HG02943 (cell line): ENCODE results near the gene CEP152.
"Not testable (repeated sequence)": the region's sequence is repeated elsewhere in the genome, so short reads cannot be mapped to it uniquely, and the experiment has no call there.

Source experiments
- ATAC-seq: cut with Tn5 transposase; IDR thresholded peaks from one replicate; pipeline ENCODE4 v1.9.1; 2021; ENCODE audit warnings: mild to moderate bottlenecking, low read depth, moderate library complexity; ENCODE audit not compliant: unreplicated experiment

CEP152 gene

DNA sequence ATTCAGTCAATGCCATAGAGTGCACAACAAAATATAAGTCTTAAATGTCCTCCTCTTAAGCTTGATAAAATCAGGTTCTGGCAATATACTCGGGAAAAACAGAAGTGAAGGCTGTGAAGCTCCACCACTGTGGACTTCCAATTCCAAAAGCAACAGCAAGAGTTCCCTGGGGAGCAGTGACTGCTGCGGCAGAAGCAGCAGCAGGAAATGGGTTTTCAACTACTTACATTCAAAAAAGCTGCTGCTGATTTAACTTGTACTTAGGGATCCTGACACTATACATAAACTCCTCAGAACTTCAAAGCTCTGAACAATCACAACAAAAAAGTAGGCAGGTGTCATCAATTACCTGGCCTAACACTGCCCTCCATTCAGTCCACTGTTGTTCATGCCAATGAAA lies 4.7 kb downstream of the CEP152 start:
- no peak for ATAC-seq

- ATAC-seq, result no peak
These were observed 5.3 kb downstream of the CEP152 start for GRCh38 chr15:48805591-48805990.

GRCh38 chr15:48803877-48804276 lies 7.0 kb downstream of the CEP152 start:
- ATAC-seq, result no peak

GRCh38 chr15:48802867-48803266 lies 8.0 kb downstream of the CEP152 start:
- no peak for ATAC-seq

DNA sequence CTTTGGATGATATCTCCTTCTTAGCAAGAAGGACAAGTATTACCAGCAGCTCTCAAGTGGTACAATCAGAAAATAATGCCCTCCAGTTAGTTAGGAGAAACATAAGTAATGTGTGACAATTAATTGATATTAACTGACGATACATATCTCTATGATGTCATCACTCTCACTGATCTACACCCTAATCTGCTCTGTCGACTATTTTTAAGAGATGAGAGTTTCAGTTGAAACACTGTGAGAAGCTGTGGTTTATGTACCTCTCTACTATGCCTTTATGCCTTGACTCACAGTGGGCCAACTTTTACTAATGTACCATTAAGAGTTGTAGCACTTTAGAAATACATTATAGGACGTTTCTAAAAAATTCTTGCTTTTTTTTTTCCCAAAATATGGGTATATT lies 8.6 kb downstream of the CEP152 start:
- no peak for ATAC-seq

DNA sequence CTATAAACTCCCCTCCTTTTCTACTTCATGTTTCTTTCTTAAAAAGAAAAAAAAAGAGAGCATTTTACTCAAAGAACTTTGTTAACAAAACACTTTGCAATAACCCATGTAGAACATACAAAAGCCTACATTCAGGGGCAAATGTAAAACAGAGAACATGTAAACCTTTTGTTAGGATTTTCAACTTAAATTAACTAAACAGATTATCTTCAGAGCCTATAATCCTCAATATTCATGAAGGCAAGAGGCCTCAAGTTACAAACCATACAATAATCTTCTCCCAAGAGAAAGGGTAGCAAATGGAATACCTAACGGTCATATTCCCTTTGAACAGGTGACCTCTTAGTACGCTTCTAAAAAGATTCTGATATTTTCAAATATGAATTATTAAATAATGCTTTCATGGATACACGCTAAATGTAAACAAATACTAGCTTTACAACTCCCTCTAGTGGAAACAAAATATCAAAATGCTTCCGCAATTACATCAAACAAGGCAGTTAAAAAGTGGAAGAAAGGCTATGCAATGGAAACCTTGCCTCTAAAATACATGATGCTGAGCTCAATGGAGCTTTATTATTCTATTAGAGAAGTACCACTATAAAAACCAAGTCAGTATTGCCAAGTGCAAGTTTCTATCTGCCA lies 9.9 kb downstream of the CEP152 start:
- ATAC-seq, result no peak

- no peak for ATAC-seq
These were observed 10.6 kb downstream of the CEP152 start for GRCh38 chr15:48800245-48800644.

- no peak for ATAC-seq
These were observed 12.6 kb downstream of the CEP152 start for GRCh38 chr15:48798319-48798718.

DNA sequence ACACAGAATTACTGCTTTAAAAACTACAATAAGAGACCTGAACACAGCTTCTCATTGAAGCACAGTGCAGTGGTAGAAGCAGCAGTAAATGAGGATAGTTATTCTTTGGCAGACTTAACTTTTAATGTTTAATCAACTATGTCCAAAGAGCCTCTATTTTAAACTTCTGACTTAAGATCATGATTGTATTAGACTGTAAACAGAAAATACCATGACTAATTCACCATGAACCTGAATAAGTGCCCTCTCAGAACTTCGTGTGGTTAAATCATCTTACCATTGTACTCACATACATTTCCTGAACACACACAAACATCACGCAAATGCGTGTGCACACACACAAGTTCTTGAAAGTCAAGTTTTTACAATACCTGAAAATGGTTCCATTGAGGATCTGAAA lies 13.9 kb downstream of the CEP152 start:
- ATAC-seq, result peak; percentile 55

GRCh38 chr15:48796521-48796920 lies 14.3 kb downstream of the CEP152 start:
- no peak for ATAC-seq

DNA sequence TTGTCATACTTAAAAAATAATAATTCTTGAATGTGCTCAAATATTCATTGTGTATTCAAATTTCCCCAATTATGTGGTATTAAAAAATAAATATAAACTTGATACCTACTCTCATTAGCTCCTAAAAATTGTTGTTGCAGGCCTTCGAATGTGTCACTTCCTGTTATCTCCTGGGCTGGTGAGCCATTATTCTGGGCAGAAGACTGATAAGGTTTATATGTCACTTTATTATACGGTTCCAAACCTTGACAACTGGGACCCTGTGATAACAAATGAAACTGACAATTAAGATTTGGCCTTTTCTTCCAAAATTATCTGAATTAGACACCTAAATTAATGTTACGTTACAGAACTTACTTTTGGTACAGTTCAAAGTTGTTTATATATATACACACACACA lies 15.0 kb downstream of the CEP152 start:
- ATAC-seq, result no peak

GRCh38 chr15:48794697-48795134 lies 16.2 kb downstream of the CEP152 start:
- ATAC-seq, result peak; percentile 66

DNA sequence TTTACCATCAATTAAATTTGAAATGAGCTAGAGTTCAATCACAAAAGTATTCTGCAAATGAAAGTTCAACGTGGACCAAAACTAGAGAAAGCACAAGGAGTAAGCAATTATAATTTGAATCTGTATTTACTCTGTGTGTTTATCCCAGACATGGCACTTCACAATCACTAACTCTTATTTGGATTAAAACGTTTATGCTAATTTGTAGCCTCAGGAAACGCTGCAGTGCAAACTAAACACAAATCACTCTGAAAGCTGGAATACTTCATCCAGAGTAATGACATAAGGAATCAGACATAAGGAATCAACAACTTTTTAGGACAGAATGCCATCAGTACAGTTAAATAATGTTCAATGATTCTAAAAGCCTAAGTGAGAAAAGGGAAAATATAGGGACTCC lies 18.5 kb downstream of the CEP152 start:
- ATAC-seq, result no peak

DNA sequence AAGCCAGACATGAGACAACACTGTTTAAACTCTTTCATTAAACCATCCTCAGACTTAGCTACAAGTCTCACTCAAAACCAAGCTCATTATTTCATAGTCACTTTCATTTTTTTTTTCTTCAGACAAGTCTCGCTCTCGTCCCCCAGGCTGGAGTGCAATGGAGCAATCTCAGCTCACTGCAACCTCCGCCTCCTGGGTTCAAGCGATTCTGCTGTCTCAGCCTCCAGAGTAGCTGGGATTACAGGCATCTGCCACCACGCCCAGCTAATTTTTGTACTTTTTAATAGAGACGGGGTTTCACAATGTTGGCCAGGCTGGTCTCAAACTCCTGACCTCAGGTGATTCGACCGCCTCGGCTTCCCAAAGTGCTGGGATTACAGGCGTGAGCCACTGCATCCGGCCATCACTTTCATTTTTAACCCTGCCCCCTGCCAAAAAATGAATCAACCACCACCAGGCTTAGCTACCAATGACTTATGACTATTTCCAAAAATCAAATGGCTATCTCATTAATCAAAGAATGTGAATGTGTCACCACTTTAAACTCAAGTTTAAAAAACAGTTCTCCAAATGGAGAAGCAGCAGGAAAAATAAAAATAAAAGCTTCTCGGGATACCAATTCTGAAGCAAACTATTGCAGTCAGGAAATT lies 20.3 kb downstream of the CEP152 start:
- not testable (repeated sequence) for ATAC-seq

- no peak for ATAC-seq
These were observed 25.2 kb downstream of the CEP152 start for GRCh38 chr15:48785712-48786111.

- no peak for ATAC-seq
These were observed 25.7 kb downstream of the CEP152 start for GRCh38 chr15:48785195-48785594.

GRCh38 chr15:48784756-48785155 lies 26.1 kb downstream of the CEP152 start:
- no peak for ATAC-seq

DNA sequence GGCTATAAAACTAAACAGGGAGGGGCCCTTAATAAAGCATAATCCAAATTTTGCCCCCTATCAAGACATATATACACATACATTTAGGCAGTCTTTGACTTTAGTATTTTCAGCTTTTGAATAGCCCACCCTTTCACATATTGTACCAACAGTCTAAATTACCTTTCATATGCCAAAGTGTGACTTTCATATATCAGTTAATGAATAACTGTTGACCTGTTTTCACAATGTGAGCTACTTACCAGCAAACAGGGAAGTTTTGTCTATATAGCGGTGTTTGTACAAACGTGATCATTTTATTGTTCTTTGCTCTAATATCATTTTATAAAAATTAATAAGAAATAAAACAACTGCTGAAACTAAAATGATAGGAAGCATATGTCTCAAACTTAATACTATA lies 28.0 kb downstream of the CEP152 start:
- no peak for ATAC-seq

GRCh38 chr15:48781481-48782081 lies 29.3 kb downstream of the CEP152 start:
- no peak for ATAC-seq

GRCh38 chr15:48781017-48781416 lies 29.9 kb downstream of the CEP152 start:
- no peak for ATAC-seq

DNA sequence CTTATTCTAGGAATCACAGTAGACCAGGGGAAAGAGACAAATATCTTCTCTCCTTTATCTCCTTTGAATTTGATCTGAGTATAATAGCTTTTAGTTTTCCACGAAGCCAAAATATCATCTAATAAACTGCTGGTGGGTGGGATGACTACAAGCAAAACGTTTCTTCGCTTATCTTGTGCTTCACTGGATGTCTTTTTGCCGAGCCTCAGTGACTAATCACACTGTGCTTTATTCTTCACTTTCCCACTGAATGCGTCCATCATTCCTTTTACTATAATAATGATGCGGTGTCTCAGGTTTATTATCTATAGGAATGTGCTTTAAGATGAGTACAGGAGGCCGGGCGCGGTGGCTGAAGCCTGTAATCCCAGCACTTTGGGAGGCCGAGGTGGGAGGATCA lies 32.5 kb downstream of the CEP152 start:
- no peak for ATAC-seq
